GM12872 (cell line): ENCODE measurements around the gene TTLL8.

Source experiments
- TF ChIP-seq, protein P1 (sequence below): IDR thresholded peaks from 3 replicates; pipeline ENCODE4 v1.5.1; 2011; ENCODE audit warnings: low read depth, mild to moderate bottlenecking, low read length, moderate library complexity; ENCODE audit not compliant: insufficient read depth

The TTLL8 gene

GRCh38 chr22:49992921-49993648 is 65.0 kb downstream of the TTLL8 start:
- TF ChIP-seq, protein P1, sequence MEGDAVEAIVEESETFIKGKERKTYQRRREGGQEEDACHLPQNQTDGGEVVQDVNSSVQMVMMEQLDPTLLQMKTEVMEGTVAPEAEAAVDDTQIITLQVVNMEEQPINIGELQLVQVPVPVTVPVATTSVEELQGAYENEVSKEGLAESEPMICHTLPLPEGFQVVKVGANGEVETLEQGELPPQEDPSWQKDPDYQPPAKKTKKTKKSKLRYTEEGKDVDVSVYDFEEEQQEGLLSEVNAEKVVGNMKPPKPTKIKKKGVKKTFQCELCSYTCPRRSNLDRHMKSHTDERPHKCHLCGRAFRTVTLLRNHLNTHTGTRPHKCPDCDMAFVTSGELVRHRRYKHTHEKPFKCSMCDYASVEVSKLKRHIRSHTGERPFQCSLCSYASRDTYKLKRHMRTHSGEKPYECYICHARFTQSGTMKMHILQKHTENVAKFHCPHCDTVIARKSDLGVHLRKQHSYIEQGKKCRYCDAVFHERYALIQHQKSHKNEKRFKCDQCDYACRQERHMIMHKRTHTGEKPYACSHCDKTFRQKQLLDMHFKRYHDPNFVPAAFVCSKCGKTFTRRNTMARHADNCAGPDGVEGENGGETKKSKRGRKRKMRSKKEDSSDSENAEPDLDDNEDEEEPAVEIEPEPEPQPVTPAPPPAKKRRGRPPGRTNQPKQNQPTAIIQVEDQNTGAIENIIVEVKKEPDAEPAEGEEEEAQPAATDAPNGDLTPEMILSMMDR: peak; percentile 90

GRCh38 chr22:49991907-49992533 is 66.1 kb downstream of the TTLL8 start:
- TF ChIP-seq, protein P1: no peak

DNA sequence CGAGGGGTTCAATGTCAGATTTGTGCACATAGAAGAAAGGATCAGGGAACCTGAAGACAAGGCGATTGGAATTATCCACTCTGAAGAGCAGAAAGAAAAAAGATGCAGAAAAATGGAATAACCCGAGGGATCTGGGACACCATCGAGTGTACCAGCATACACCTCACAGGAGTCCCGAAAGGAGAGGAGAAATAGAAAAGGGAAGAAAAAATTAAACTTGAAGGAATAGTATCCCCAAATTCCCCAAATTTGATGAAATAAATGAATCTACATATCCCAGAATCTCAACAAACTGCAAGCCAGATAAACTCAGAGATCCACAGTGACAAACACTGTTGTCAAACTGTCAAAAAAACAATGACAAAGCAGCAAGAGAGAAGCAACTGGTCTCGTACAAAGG is 66.9 kb downstream of the TTLL8 start:
- TF ChIP-seq, protein P1: no peak

DNA sequence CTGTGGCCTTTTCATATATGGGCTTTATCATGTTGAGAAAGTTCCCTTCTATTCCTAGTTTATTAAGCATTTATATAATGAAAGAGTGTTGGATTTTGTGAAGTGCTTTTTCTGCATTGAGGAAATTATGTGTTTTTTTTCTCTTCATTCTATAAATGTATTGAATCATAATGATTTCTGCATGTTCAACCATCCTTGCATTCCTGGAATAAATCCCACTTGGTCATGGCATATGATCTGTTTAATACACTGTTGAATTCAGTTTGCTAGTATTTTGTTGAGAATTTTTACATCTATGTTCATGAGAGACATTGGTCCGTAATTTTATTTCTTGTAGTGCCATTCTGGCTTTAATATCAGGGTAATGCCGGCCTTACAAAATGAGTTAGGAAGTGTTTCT is 71.8 kb downstream of the TTLL8 start:
- TF ChIP-seq, protein P1: no peak

GRCh38 chr22:49983148-49984042 is 74.7 kb downstream of the TTLL8 start:
- TF ChIP-seq, protein P1: peak; percentile 22; the same call in 1 of the 3 replicates

DNA sequence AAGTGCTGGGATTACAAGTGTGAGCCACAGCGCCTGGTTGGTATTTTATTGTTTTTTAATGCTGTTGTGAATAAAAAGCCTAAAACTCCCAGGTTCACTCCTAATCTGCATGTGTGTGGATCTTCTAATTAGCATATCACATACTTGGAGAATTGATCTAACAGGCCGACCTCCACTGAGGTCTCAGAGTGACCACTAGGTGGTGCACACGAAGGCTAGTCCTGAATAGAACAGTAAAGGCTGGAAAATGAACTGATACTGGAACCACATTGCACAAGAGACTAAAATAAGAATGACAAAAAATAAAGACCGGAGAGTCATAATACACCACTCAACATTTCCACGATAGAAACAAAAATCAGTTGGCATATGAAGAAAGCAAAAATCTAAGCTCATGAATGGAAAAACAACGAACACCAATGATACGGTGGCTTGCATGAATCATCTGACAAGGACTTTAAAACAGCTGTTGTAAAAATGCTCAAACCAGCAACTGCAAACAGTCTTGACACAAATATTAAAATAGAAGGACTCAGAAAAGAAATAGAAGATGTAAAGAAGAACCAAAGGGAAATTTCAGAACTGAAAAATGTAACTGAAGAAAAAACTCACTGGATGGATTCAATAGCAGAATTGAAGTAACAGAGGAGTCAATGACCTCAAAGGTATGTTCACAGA is 78.4 kb downstream of the TTLL8 start:
- TF ChIP-seq, protein P1: peak; percentile 69
